NCI-H2171 treated with DMSO at 0.1 percent for 48 hours (cell line): Measurements from ENCODE around the gene BABAM2.
"Not testable (repeated sequence)": the region's sequence is repeated elsewhere in the genome, so short reads cannot be mapped to it uniquely, and the experiment has no call there.

Source experiments
- DNase-seq: peaks from one replicate; lab custom pipeline; 2025; lab: John Stamatoyannopoulos, UW

The BABAM2 gene

DNA sequence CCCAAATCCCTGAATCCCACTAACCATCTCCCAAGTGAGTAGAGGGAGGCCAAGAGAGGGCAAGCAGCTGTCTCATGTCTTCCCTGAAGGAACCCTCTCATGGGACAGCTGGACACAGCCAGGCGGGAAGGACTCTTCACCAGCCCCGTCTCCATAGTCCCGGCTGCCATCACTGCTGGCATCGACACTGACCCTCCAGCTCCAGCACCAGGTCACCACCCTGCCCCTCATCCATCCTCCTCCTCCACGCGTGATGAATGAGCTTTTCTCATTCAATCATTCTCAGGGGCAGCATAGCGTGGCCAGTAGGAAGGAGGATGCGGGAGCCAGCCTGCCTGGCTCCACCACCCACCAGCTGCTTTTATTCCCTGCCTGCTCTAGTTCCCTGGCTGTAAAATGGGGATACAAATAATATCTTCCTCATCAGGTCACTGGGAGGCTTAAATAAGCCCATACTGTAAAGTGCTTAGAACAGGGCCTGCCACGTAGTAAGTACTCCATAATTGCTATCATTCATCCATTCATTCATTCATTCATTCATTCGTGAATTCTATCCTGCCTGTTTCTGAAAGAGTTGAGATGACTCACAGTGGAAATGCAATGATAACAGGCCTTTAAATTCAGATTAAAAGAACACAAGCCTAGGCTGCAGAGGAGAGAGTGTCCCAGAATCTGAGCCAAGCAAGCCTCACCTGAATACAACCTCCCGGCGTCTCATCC is 471.6 kb downstream of the BABAM2 start:
- DNase-seq: no peak

DNA sequence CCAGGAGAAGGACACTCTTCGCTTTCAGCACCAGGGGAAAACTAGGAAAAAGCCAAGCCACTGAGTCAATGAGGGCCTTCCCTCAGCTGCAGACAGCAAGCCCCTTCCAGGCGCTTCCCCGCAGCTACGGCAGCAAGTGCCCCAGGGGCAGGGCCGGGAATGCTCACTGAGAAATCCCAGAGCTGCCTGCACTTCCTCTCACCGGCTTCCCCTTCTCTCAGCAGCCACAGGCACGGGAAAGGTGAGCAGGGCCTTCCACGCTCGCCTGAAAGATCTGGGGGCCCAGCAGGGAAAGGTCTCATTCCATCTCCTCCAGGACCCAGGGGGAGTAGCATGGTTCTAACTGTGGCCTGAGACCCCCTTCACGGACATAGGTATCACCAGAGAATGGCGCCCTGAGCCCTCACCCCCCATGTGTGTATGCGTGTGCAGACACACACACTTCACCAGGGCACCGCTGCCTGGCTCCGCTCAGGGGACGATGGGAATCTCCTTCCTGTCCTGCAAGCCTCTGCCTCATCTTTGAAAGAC is 472.5 kb downstream of the BABAM2 start:
- no peak for DNase-seq

DNA sequence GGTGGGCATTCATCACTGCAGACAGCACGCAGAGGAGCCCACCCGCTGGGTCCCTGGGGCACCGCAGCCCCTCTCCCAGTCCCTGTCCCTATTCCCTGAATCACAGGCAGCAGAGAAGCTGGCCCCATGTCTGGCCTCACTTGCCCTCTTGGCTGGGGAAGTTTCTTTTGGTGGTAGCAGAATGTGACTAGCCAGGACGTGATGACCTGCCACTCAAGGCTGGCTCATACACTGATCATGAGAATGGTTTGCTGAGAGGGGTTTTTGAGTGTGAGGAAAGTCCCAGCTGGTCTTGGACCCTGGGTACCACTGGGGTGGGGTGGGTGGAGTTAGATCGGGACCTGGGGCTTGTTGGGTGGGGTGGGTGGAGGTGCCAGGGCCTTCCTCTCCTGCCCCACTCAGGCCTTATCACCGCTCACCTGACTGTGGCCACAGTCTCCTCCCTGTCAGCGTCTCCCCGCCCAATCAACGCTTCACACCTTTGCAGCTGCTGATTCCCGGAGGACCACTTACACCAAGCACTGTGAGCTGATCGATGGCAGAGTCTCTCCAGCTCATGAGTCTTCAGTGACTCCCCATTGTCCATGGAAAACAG is 473.3 kb downstream of the BABAM2 start:
- no peak for DNase-seq

DNA sequence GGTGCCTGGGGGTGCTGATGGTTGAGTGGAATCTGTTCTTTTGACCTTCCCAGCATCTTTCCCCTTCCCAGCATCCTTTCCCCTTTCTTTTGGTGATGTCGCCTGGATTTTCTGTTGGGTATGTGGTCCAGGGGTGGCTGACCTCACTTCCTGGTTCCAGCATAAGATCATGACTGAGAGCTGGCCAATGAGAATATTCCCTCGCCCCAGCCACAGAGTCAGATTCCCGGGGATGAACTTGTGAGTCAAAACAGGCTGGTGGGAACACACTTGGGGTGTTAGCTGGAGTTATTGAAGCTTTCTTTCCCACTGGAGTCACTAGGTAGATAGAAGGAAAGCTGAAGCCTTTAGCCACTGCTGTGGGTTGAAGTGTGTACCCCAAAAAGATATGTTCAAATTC is 474.1 kb downstream of the BABAM2 start:
- no peak for DNase-seq

DNA sequence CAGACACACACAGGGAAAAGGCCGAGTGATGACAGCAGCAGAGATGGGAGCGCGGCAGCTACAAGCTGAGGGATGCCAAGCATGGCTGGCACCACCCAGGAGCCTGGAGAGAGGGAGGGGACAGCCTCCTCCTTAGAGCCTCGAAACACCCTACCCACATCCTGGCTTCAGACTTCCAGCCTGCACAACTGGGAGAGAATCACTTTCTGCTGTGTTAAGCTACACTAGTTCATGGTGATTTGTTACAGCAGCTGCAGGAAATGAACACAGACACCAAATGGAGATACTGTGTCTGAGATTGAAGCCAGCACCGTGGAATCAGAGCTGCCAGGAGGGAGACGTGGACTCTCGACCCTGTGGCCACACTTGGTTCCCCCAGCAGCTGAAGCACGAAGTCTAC is 474.6 kb downstream of the BABAM2 start:
- DNase-seq: no peak

DNA sequence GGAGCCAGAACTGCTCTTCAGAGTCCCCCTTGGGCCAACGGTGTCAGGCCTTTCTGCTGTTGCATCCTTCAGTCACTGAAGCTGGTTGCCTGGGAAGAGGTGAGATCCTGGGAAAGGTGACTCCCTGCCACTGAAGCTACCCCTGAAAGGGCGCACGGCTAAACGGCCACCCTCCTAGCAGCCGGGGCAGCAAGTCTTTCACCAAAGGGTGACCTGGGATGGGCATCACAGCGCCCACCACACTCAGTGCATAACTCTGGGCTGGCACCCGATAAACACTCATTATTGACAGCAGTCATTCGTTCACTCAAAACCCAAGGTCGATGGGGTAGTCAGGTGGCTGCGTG is 475.6 kb downstream of the BABAM2 start:
- DNase-seq: no peak

DNA sequence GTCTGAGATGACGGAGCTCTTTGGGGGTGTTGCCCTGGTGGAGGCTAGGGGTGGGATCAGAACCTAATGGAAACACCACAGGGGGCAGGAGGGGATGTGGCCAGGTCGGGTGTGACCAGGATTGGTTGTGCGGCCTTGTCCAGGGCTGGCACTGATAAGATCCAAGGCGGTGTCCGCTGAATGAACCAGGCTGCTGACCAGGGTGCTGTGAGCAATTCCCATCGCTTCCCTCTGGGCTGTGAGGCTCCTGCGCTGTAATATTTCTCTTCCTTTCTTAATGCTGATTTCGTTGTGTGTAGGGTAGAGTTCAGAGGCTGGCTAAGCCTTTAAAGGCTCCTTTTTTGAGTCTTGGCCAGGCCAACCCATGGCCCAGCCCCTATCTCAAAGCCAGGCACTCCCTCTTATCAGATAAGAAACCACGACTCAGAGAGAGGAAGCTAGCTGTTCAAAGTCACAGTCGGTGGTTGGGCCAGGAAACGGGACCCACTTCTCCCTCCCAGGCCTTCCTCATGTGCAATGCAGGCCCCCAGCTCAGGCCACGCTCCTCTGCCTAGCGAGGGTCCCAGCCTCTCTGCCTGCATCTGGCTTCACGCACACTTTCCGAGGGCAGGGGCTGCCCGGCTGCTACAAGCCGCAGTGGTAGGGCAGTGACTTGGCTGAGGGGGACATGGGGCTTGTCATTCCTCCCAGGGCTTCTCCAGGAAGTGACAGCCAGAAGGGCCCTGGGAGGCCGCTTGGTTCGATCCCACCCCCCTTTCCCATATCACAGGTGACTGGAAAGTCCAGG is 476.2 kb downstream of the BABAM2 start:
- DNase-seq: no peak

DNA sequence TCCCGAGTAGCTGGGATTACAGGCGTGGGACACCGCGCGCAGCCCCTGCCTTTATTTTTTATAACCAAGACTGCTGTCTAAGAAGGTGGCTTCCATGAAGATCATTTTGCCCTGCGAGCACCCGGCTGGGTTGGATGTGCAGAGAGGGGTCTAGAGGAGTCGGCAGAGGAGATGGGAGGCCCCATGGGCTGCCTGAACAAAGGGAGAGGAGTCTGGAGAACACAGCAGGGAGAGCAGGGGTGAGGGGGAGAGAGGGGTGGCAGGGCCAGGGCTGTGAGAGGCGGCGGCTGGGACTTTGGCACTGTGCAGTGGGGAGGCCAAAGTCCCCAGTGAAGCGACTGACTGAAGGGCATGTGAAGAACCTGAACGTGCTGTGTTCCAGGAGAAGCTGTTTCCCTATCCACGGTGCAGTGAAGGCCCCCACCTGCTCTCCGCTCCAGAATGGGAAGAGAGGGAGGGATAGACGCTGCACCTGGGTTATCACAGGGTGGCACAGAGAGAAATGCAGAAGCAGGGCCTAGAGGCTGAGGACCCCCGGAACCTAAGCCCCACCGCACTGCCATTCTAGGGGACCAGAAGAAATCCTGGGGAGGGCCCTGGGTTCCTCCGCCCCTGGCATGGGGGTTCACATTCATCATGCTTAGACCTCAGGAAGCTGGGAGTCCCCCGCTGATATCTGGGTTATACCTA is 477.3 kb downstream of the BABAM2 start:
- DNase-seq: no peak

DNA sequence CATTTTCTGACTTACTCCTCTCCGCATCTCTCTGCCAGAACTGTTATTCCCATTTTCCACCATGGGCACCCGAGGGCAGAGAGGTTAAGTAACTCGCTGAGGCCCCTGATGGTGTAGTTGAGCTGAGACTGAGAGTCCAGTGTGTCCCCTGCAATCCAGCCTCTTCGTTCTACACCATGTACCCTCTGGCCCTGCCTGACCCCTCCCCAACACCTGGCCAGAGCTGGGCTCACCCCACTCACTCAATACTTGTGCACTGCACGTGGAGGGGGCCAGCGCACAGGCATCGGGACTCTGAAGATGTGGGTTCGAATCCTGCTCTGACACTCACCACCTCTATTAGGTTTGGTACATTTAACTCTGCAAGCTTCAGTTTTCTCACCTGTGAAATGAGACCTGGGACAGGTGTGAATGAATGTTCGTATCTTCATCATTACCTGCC is 477.8 kb downstream of the BABAM2 start:
- DNase-seq: no peak

DNA sequence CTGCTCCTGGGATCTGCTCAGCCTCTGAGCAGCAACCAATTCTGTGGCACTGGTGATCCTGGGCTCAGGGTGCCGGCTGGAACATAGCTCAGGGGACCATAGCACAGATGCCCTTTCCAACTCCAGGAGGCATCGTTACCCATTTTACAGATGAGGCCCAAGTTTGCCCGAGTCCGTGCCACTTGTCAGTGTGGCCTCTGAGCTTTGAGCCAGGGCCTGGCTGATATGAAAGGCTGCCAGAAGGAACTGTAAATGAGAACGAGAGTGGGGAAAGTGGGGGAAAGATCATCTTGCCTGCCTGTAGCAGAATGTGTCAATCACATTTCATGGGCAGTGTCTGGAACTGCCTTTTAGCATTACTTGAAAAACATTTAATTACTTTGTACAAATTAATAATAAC is 478.8 kb downstream of the BABAM2 start:
- DNase-seq: no peak

DNA sequence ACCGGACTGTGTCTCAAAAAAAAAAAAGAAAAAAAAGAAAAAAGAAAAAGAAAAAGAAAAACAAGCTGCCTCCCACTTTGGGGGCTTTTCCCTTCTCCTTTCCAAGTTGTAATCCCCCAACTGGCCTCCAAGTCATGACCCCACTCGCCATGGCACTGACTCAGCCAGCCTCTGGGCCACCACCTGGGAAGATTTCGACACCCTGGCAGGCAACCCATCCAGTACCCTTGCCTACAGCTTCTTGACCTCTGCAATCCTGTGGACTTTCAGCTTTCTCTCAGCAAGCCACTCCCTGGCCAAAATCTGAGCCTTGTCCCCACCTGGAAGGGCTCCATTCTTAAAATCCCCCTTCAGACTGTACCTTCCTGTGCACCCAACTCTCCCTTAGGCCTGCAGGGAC is 479.8 kb downstream of the BABAM2 start:
- DNase-seq: no peak

DNA sequence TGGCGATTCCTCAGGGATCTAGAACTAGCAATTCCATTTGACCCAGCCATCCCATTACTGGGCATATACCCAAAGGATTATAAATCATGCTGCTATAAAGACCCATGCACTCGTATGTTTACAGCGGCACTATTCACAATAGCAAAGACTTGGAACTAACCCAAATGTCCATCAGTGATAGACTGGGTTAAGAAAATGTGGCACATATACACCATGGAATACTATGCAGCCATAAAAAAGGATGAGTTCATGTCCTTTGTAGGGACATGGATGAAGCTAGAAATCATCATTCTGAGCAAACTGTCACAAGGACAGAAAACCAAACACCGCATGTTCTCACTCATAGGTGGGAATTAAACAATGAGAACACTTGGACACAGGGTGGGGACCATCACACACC is 481.2 kb downstream of the BABAM2 start:
- not testable (repeated sequence) for DNase-seq

DNA sequence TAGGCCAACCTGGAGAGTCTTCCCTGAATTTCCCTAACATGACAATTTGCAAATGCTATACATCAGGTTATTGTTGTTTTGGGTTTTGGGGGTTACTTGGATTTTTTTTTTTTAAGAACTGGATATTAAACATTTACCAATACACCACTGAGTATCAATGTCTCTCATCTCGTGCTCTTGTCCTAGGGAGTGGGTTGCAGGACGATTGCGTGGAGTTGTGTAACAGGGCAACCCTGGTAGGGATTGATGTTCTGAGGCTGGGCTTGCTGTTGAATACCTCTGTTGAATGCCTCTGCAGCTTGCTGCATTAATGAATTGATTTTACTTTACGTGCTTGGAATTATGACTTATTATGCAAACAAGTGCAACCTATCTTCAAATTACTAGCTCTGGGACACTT is 483.3 kb downstream of the BABAM2 start:
- no peak for DNase-seq

DNA sequence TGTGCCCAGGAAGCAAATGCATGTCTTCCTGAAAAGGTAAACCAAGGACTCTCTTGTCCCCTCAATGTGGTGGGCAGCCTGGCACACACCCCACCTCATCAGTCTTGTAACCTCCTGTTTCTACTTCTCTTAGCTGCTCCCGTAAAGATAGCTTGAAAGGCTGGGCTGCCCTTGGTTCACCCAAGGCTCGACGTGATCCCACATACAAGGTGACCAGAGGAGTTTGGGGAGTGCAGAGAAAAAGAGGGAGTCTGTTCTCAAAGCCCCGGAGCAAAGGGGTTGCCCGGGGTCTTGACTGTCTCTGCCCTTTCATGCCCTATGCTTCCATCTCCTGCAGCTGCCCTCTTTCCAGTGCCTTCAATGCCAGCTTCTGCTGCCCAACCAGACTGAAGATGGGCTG is 483.8 kb downstream of the BABAM2 start:
- no peak for DNase-seq

DNA sequence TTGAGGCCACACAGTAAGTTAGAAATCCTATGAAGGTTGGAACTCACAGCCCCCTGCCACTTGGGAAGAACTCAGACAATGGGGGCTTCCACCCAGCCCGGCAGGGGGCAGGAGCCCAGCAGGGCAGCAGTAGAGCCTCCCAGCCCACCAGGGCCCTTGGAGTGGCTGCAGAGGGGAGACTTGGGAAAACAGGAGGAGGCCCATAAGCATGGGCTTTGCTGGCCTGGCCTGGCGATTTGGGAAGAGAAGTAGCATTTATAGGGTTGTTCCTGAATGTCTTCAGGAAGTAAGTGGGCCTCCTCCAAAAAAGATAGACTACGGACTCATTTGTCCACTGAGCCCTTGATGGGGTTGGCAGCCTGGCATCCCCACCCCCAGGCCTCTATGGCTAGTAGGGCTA is 484.7 kb downstream of the BABAM2 start:
- DNase-seq: no peak

DNA sequence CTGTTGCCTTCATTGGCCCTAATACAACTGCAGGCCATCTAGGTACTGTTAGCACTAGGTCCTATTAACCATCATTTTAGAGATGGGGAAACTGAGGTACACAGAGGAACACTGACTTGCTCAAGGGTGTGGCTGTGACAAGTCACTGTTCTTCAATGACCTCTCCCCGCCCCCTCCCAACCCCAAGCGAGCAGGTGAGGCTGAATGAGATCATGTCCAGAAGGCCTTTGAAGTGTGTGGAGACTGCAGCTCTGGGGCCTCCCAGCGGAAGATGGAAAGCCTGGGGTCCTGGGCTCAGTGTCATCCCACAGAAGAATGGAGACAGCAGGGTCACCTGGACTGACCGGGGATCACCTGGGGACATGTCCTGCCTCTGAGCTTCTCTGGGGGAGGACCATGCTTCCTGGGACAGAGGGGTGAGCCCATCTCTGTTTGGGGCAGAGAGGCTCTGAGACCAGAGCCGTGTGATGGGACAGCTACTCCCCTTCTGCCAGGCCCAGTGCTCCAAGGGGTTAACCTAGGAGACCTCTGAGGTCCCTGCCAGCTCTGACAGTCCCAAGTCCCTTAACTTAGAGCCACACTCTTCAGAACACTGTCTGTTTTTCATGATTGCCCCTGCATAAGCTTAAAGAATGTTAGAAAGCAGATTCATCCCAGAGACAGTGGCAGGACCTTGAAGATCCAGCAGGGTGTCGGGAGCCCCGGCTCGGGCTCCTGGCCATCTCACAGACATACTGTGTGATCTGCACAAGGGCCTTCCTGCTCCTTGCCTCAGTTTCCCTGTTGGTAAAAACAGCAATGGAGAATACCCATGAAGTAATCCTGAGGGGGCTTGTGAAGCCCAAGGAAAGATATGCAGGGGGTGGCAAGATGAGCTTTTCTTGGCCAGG is 485.5 kb downstream of the BABAM2 start:
- DNase-seq: no peak

DNA sequence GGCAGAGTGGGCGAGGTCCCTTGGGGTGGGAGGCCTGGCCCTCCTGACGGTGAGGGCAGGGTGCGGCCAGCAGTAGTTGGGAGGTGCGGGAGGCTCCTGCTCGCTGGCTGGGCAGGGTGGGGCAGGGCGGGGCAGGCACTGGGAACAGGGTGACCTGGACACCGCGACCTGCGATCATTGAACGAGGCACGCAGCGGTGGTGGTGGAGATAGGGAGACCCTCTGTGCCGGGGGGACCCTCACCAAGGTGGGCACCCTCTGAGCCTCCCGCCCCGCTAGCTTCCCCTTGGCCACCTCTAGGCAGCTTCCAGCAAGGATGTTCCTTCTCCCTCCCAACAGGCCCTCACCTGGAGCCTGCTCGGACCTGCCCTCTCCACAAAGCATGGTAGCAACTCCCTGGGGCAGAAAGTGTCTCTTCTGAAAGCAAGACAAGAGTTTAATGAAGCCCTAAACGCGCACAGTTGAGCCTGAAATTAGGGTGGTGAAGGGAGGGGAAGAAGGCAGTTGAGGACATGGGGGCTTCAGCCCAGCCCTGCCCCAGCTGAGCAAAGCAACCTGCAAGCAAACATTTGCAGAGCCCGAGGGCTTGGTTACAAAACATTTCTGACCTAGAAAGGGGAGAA is 486.8 kb downstream of the BABAM2 start:
- no peak for DNase-seq

DNA sequence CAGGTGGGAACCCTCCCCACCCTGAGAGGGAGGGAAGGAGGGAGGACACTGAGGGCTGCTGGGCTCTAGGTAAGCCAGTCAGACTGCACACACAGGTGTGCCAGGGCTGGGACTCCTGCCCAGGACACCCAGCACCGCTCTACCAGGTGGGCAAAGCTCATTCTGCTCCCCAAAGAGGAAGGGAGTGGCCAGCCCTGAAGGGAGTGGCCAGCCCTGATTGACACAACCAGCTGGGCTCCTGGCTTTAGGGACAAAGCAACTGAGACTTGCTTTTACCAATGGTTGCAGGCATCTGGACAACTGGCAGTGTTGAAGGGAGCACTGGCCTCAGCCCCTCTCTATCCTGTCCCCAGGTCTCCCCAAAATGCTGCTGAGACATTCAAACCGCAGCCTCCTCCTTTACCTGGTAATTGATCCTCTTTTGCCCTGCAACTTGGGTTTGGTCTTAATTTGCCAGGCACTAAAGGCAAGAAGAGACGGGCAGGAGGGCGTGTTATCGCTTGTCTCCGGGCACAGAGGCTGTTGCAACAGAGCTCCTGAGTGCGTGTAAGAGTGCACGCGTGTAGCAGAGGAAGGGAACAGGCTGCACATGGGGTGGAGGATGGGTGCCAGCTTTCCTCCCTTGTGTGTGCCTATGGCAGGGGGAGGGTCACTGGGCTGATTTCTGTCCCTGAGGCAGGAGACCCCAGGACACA is 487.6 kb downstream of the BABAM2 start:
- DNase-seq: peak; percentile 80

DNA sequence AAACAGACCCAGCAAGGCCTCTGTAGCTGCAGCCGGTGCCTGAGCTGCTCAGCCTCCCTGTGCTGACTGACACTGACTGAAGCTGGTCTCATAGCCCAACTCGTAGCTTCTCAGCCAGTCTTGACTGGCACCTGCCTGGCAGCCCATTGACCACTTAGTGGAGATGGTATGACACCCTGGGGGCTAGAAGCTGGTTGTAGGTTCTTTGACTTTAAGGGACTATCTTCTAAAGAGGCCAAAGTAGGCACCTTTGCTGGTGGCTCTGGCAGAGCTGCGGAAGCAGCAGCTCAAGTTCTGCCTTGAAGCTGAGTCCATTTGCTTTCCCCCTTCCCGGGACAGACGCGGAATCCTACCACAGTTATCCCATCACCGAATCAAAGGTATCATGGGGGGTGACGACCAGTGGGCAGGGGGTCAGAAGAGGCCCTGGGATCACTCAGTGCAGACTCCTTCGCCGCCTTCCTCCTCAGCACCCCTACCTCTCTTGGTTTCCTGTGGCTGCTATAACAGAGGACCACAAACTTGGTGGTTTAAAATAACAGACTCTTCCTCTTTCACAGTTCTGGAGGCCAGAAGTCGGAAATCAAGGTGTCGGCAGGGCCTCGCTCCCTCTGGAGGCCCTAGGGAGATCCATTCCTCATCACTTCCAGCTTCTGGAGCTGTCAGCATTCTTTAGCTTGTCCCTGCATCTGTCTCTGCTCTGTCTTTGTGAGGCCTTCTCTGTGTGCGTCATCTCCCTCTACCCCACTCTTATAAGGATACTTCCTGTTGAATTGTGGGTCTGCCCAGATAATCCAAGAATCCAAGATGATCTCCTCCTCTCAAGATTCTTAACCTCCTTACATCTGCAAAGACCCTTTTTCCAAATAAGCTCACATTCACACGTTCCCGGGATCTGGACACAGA is 488.4 kb downstream of the BABAM2 start:
- no peak for DNase-seq
